HUES64 (cell line): ENCODE data around the gene OR2A1.
"Not testable (repeated sequence)": the region's sequence is repeated elsewhere in the genome, so short reads cannot be mapped to it uniquely, and the experiment has no call there.

Experiments
- H3K27ac ChIP-seq: 2 replicates; pipeline ENCODE4 v1.7.0; 2013; ENCODE audit warnings: low read depth, low read length, inconsistent platforms
- H3K27me3 ChIP-seq: 2 replicates; pipeline ENCODE4 v1.6.1; 2013; ENCODE audit warnings: mild to moderate bottlenecking, low read length; ENCODE audit not compliant: insufficient read depth
- H3K36me3 ChIP-seq: 2 replicates; pipeline ENCODE4 v1.6.1; 2013; ENCODE audit warnings: mild to moderate bottlenecking, low read length; ENCODE audit not compliant: insufficient read depth
- H3K4me1 ChIP-seq: 2 replicates; pipeline ENCODE4 v1.6.1; 2013; ENCODE audit warnings: mild to moderate bottlenecking, low read length, moderate library complexity; ENCODE audit not compliant: insufficient read depth
- H3K4me3 ChIP-seq: 2 replicates; pipeline ENCODE4 v1.5.1; 2013; ENCODE audit warnings: mild to moderate bottlenecking, low read length, moderate library complexity
- H3K9ac ChIP-seq: 2 replicates; pipeline ENCODE4 v1.6.1; 2013; ENCODE audit warnings: mild to moderate bottlenecking, low read depth, low read length
- H3K9me3 ChIP-seq: 2 replicates; pipeline ENCODE4 v1.6.1; 2013; ENCODE audit warnings: low read depth, low read length; ENCODE audit not compliant: insufficient read depth
- WGBS: fragments of 150-250, 120-280 bp; methylation state at CpG from one replicate; pipeline ENCODE4 v1.1.7; 2013; ENCODE audit warnings: missing lambda C conversion rate; 5-methylcytosine and 5-hydroxymethylcytosine counted together

The OR2A1 gene

DNA sequence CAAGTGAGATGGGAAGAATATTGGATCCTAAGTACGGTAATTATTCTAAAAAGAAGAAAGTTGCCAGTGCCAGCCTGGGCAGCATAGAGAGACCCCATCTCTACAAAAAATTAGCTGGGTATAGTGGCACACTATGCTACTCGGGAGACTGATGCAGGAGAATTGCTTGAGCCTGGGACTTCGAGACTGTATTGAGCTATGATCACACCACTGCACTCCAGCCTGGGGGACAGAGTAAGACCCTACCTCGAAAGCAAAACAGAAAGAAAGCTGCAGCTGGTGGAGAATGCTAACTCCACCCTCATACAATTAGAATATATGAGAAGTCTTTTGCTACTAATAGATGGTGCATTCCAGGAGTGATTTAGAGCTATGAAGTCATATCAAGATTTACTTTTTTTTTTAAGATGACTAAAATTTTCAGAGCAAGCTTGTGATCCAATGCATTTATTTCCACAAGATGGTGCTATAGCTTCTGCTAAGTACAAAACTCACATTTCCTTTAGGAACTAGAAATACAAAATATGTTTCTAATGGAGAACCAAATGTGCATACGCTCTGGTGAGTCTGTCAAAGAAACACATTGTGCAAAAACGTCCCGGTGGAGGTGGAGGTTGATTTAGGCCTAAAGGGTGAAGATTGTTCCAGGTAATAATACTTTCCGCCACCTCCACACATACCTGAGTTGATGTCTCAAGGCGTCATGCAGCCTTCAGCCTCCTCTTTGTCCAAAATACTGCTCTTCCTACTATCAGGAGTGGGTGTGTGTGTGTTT is 19.2 kb downstream of the OR2A1 start:
- H3K9ac ChIP-seq, H3K4me3 ChIP-seq, H3K36me3 ChIP-seq, H3K27ac ChIP-seq, H3K27me3 ChIP-seq, H3K9me3 ChIP-seq, H3K4me1 ChIP-seq: not testable (repeated sequence)
- WGBS, result no CpG with 5 or more reads among the region's 9 CpGs

DNA sequence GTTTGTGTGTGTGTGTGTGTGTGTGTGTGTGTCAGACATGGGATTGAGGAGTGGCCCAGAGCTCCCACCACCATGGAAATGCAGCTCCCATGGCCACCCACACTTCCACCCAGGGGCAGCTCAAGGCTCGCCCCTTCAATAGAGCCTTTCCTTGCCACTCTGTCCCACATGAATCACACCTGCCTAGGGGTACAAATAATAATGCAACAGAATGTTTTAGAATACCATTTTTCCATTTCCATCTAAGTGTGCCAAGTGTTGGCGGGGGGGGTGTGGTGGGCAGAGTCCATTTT is 19.7 kb downstream of the OR2A1 start:
- not testable (repeated sequence) for H3K27ac ChIP-seq, H3K9me3 ChIP-seq, H3K4me1 ChIP-seq, H3K9ac ChIP-seq, H3K36me3 ChIP-seq, H3K4me3 ChIP-seq, H3K27me3 ChIP-seq
- 100% methylated on average over 1 of the region's 2 CpGs for WGBS

DNA sequence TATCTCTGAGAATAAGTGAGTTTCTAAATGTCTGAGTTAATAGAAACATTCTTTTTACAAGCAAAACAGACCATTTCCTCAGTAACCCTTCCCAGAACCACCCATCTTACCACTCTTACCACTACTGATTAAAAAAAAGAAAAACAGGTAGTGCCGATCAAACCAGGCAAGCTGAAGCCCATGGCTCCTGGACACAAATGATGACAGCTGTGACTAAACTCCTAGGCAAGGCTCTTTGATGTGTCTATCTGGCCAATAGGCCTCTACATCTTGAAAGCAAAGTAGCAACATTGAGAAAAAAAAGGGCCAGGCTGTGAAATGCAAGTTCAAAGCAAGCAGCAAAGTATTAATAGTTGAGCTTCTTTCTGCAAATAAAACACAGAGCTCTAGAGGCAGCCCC is 36.4 kb downstream of the OR2A1 start:
- H3K27me3 ChIP-seq, H3K4me1 ChIP-seq, H3K4me3 ChIP-seq, H3K9me3 ChIP-seq, H3K27ac ChIP-seq, H3K36me3 ChIP-seq, H3K9ac ChIP-seq: not testable (repeated sequence)
- WGBS, result no CpG with 5 or more reads among the region's 1 CpG

DNA sequence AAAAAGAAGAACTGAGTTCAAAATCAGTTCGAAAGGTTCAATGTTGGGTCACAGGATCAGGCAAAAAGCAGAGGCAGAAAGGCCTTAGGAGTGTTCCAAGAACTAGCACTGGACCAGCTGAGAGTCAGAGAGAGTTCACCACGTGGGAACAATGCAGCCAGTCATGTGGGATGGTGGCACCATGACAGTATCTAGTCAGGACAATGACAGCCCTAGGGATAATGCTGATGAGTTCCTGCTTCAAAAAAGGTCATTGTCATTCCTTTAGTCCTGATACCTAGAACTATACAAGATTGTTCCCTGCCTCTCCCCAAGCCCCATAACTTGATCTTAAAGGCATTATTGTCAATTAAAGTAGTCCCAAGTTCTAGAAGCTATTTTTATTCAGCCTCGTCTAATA is 39.4 kb downstream of the OR2A1 start:
- not testable (repeated sequence) for H3K27me3 ChIP-seq, H3K9me3 ChIP-seq, H3K4me1 ChIP-seq, H3K9ac ChIP-seq, H3K27ac ChIP-seq, H3K36me3 ChIP-seq, H3K4me3 ChIP-seq
- WGBS, result 84% methylated on average over 2 of the region's 3 CpGs

DNA sequence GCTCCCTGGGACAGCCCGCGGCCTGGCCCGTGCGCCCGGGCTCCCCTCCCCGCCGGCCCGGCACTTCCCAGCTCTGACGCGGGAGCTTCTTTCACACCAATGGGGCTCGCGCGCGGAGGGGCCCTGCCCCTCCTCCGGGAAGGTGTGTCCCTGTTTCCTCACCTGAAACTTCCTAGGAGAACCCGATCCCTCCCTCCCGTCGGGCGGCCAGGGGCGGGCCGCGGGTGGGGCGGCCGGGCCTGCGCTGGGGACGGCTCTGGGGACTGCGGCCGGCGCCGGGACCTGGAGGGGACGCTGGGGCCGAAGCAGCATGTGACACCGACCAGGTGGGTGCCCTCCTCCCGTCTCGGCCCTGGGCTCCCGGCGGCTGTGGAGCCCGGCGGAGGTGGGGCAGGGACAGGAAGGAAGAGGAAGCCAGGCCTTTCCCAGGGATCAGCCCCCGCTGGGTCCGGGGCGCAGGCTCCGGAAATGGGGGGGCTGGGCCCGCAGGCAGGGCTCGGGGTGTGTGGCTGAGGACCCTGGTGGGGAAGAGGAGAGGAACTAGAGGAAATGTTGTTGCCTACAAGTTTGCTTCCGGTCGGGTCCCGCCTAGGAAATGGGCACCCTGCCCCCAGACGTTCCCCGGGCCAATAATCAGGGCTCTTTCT is 43.1 kb downstream of the OR2A1 start, which contains the start of gene ARHGEF5:
Gene ARHGEF5 (plus strand): TSS at position 227 of the 647 bp plus-strand sequence. CDS start 7,268 bp downstream, outside the sequence.
- not testable (repeated sequence) for H3K27me3 ChIP-seq, H3K9me3 ChIP-seq, H3K9ac ChIP-seq, H3K27ac ChIP-seq, H3K36me3 ChIP-seq, H3K4me1 ChIP-seq
- peak within 1 kb of the TSS; percentile 51 for H3K4me3 ChIP-seq
- WGBS, result no CpG with 5 or more reads among the region's 50 CpGs

DNA sequence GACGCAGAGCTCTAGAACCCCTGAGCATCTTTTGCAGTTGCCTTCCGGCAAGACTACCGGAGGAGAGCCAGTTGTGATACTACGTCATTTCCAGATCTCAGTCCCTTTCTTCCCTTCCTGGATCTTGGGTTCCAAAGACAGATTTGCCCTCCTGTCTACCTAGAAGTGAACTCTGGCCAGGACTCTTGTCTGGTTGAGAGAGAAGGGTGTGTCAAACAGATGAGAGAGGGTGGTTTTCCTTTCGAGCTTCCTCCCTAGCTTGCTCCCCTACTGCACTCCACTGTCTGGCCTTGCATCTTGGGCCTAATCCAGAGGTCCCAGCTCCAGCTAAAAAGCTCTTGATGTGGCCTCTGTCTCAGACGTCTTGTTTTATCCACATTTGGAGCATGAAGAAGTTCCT is 44.0 kb downstream of the OR2A1 start:
- WGBS, result no CpG with 5 or more reads among the region's 6 CpGs

DNA sequence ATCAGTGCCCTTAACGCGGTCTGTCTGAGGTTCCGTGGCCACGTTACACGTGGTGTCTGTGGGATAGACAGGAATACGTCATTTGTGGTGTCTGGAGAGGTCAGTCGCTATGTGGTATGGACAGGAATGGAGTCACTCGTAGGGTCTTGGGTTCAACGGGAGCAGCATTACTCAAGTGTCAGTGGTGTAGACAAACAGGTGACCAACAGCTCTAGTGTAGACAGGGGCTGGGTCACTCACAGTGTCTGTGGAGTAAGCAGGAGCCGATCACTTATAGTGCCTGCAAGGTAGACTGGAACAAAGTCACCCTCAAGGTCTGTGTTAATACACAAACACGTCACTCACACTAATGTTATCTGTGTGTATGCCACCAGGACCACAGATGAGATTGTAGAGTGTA is 44.6 kb downstream of the OR2A1 start:
- not testable (repeated sequence) for H3K9me3 ChIP-seq, H3K4me3 ChIP-seq, H3K27ac ChIP-seq, H3K4me1 ChIP-seq, H3K27me3 ChIP-seq, H3K9ac ChIP-seq, H3K36me3 ChIP-seq
- no CpG with 5 or more reads among the region's 11 CpGs for WGBS

More for the DNA sequence above, 44.0 kb downstream of the OR2A1 start:
- not testable (repeated sequence) for H3K27ac ChIP-seq, H3K9ac ChIP-seq, H3K27me3 ChIP-seq, H3K4me1 ChIP-seq, H3K9me3 ChIP-seq, H3K4me3 ChIP-seq, H3K36me3 ChIP-seq

DNA sequence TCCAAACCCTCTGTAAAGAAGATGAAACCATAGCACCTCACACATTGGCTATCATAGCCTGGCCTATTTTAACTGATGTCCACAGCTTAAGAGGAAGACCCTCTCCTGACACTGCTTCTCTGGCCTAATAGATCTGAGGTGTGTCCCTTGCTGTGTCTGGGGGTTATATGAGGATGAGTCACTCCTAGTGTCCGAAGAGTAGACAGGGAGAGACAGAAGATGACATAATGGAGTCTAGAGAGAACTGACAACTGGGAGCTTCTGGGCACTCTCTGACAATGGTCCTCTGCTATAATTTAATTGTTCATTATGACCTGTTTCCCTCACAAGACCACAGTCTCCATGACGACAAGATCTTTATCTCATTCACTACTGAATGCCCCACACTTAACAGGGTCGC is 49.8 kb downstream of the OR2A1 start:
- H3K36me3 ChIP-seq, H3K9me3 ChIP-seq, H3K27ac ChIP-seq, H3K27me3 ChIP-seq, H3K9ac ChIP-seq, H3K4me1 ChIP-seq, H3K4me3 ChIP-seq: not testable (repeated sequence)
- no CpG with 5 or more reads among the region's 3 CpGs for WGBS

DNA sequence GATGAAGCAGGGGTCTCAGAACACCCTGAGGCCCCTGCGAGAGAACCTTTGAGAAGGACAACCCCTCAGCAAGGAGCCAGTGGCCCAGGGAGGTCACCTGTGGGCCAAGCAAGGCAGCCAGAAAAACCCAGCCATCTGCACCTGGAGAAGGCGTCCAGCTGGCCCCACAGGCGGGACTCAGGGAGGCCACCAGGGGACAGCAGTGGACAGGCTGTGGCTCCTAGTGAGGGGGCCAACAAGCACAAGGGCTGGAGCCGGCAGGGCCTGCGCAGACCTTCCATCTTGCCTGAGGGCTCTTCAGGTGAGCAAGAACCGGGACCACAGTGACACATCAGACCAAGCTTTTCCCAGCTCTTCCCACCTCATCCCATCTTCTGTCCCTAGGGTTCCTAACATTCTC is 53.3 kb downstream of the OR2A1 start:
- H3K9ac ChIP-seq, H3K27me3 ChIP-seq, H3K27ac ChIP-seq, H3K4me1 ChIP-seq, H3K9me3 ChIP-seq, H3K36me3 ChIP-seq, H3K4me3 ChIP-seq: not testable (repeated sequence)
- WGBS, result no CpG with 5 or more reads among the region's 6 CpGs

DNA sequence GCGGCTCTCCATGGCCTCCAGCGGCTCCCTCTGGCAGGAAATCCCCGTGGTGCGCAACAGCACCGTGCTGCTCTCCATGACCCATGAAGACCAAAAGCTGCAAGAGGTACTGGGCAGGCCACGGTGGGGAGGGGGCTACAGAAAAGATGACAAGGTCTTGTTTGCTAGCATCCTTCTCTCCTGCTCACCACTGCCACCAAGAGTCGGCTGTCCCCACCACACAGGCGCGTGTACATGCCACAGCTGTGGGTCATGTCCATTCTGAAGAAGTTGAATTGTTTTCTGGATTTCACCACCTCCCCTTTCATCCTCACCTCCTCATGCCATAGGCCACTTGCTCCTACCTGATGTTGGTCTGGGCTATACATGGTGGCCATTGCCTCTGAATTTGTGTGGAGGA is 55.0 kb downstream of the OR2A1 start:
- H3K9me3 ChIP-seq, H3K36me3 ChIP-seq, H3K27me3 ChIP-seq, H3K4me3 ChIP-seq, H3K27ac ChIP-seq, H3K4me1 ChIP-seq, H3K9ac ChIP-seq: not testable (repeated sequence)
- WGBS, result no CpG with 5 or more reads among the region's 9 CpGs

DNA sequence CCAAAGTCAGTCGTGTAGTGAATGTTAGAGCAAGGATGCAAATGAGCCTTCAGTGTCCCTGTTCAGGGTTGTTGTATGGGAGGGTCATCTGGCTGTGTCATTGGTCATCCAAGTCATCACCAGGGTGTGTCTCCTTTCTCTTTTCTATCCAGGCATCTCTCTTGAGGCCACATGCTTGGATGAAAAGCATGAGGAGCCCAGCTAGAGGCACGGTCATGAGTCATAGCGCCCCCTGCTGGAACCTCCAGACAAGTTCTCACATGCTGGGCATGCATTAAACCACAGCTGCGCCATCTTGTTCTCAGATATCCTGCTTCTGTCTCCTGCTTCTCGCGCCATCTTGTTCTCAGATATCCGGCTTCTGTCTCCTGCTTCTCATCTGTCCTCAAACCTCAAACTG is 57.0 kb downstream of the OR2A1 start:
- not testable (repeated sequence) for H3K4me1 ChIP-seq, H3K9ac ChIP-seq, H3K36me3 ChIP-seq, H3K27ac ChIP-seq, H3K4me3 ChIP-seq, H3K27me3 ChIP-seq, H3K9me3 ChIP-seq
- WGBS, result 96% methylated on average over 4 of the region's 7 CpGs
